Measurements from ENCODE around the gene PAGE4.

Gene PAGE4

GRCh38 chrX:49862093-49862492, 33.0 kb downstream of the PAGE4 start:
- DNase-seq (ENCODE audit: low read depth), result no peak
- TF ChIP-seq CTCF (conservative IDR thresholded peaks at IDR 0.05; ENCODE audit: low read length), result no peak

GRCh38 chrX:49868739-49869138, 39.6 kb downstream of the PAGE4 start:
- DNase-seq (ENCODE audit: low read depth), result no peak
- TF ChIP-seq CTCF (conservative IDR thresholded peaks at IDR 0.05; ENCODE audit: low read length), result no peak
- H3K4me3 ChIP-seq (ENCODE audit: low read length), result no peak overlapping the region

More at GRCh38 chrX:49862093-49862492, 33.0 kb downstream of the PAGE4 start:
- H3K4me3 ChIP-seq (ENCODE audit: low read length), result no peak overlapping the region

- peak; percentile 47 for TF ChIP-seq CTCF (conservative IDR thresholded peaks at IDR 0.05; ENCODE audit: low read length)
- no peak overlapping the region for H3K4me3 ChIP-seq (ENCODE audit: low read length)
- peak; percentile 6 for DNase-seq (ENCODE audit: low read depth)
Observed at GRCh38 chrX:49876750-49877149, 47.6 kb downstream of the PAGE4 start.

GRCh38 chrX:49877397-49878101, 48.4 kb downstream of the PAGE4 start:
- no peak for TF ChIP-seq CTCF (conservative IDR thresholded peaks at IDR 0.05; ENCODE audit: low read length)
- DNase-seq (ENCODE audit: low read depth), result no peak
- no peak overlapping the region for H3K4me3 ChIP-seq (ENCODE audit: low read length)

- peak overlapping the region; percentile 63 for H3K4me3 ChIP-seq (ENCODE audit: low read length)
- DNase-seq (ENCODE audit: low read depth), result peak; percentile 2
- no peak for TF ChIP-seq CTCF (conservative IDR thresholded peaks at IDR 0.05; ENCODE audit: low read length)
Observed at GRCh38 chrX:49878128-49878833, 49.2 kb downstream of the PAGE4 start.

- peak; percentile 49 for TF ChIP-seq CTCF (conservative IDR thresholded peaks at IDR 0.05; ENCODE audit: low read length)
- peak within 1 kb of the TSS; percentile 63 for H3K4me3 ChIP-seq (ENCODE audit: low read length)
- peak; percentile 81 for DNase-seq (ENCODE audit: low read depth)
Observed at GRCh38 chrX:49878834-49879655, 49.9 kb downstream of the PAGE4 start, which contains the start of gene USP27X. TSS of gene USP27X (plus strand) at chrX:49879484. CDS start at chrX:49880308, 824 bp downstream.

All from AG10803 (cell line).